Nephron progenitor cell (in vitro differentiated cells): ENCODE measurements around the gene SSTR4.

Experiments
- DNase-seq: peaks from one replicate; pipeline ENCODE4 v3.0.0; 2021
- H3K27ac Mint-ChIP-seq: 2 replicates; pipeline ENCODE4 v1.8.0; 2021; ENCODE audit warnings: mild to moderate bottlenecking, moderate library complexity, mixed read lengths
- H3K27me3 Mint-ChIP-seq: 2 replicates; pipeline ENCODE4 v1.8.0; 2021; ENCODE audit warnings: mild to moderate bottlenecking, low read depth, mixed read lengths; ENCODE audit not compliant: poor library complexity
- H3K36me3 Mint-ChIP-seq: 2 replicates; pipeline ENCODE4 v1.8.0; 2021; ENCODE audit warnings: low read depth, mixed read lengths
- H3K4me1 Mint-ChIP-seq: 2 replicates; pipeline ENCODE4 v1.8.0; 2021; ENCODE audit warnings: mixed read lengths
- H3K4me3 Mint-ChIP-seq: 2 replicates; pipeline ENCODE4 v1.8.0; 2021; ENCODE audit warnings: mild to moderate bottlenecking, moderate library complexity, mixed read lengths
- H3K9me3 Mint-ChIP-seq: 2 replicates; pipeline ENCODE4 v1.8.0; 2021; ENCODE audit warnings: mild to moderate bottlenecking, moderate library complexity, mixed read lengths
- CTCF ChIP-seq: fragments of 200-600 bp; sonication (generic); IDR thresholded peaks from 2 replicates; pipeline ENCODE4 v1.5.0; 2021; ENCODE audit warnings: antibody characterized with exemption

The SSTR4 gene

GRCh38 chr20:23032056-23032749 is 2.9 kb upstream of the SSTR4 start:
- Mint-ChIP-seq H3K27me3 (peaks cover 70% of the 10 kb centered on the region), H3K4me3 (no peak overlapping the region), H3K9me3 (peaks cover 4% of the 10 kb centered on the region), H3K4me1 (peaks cover 14% of the 10 kb centered on the region), H3K36me3 (no peaks in the 10 kb centered on the region), H3K27ac (no peak overlapping the region)
- TF ChIP-seq CTCF, result no peak
- DNase-seq, result no peak

GRCh38 chr20:23032750-23033078 is 2.4 kb upstream of the SSTR4 start:
- TF ChIP-seq CTCF, result no peak
- no peak overlapping the region for H3K27ac Mint-ChIP-seq
- H3K4me3 Mint-ChIP-seq, result no peak overlapping the region
- no peak for DNase-seq
- peaks cover 4% of the 10 kb centered on the region for H3K9me3 Mint-ChIP-seq
- H3K4me1 Mint-ChIP-seq, result peaks cover 15% of the 10 kb centered on the region
- H3K27me3 Mint-ChIP-seq, result peaks cover 75% of the 10 kb centered on the region
- no peaks in the 10 kb centered on the region for H3K36me3 Mint-ChIP-seq

GRCh38 chr20:23033918-23034317 is 1.2 kb upstream of the SSTR4 start:
- Mint-ChIP-seq H3K4me1 (peaks cover 21% of the 10 kb centered on the region), H3K27ac (no peak overlapping the region), H3K36me3 (no peaks in the 10 kb centered on the region), H3K9me3 (peaks cover 4% of the 10 kb centered on the region), H3K27me3 (peaks cover 84% of the 10 kb centered on the region), H3K4me3 (no peak overlapping the region)
- DNase-seq, result no peak
- no peak for TF ChIP-seq CTCF

GRCh38 chr20:23035731-23036130 is 619 bp downstream of the SSTR4 start:
- Mint-ChIP-seq H3K36me3 (no peaks in the 10 kb centered on the region), H3K27me3 (peaks cover 87% of the 10 kb centered on the region), H3K9me3 (peaks cover 4% of the 10 kb centered on the region), H3K27ac (no peak overlapping the region), H3K4me3 (no peak overlapping the region), H3K4me1 (peaks cover 25% of the 10 kb centered on the region)
- no peak for DNase-seq
- no peak for TF ChIP-seq CTCF

GRCh38 chr20:23036371-23036770 is 1.3 kb downstream of the SSTR4 start:
- Mint-ChIP-seq H3K27ac (no peak overlapping the region), H3K4me1 (peaks cover 25% of the 10 kb centered on the region), H3K9me3 (peaks cover 4% of the 10 kb centered on the region), H3K27me3 (peaks cover 90% of the 10 kb centered on the region), H3K4me3 (peak overlapping the region; percentile 69), H3K36me3 (no peaks in the 10 kb centered on the region)
- DNase-seq, result no peak
- no peak for TF ChIP-seq CTCF

GRCh38 chr20:23037017-23037481 is 1.9 kb downstream of the SSTR4 start:
- no peak for DNase-seq
- H3K36me3 Mint-ChIP-seq, result no peaks in the 10 kb centered on the region
- no peak overlapping the region for H3K27ac Mint-ChIP-seq
- peaks cover 25% of the 10 kb centered on the region for H3K4me1 Mint-ChIP-seq
- peaks cover 4% of the 10 kb centered on the region for H3K9me3 Mint-ChIP-seq
- H3K4me3 Mint-ChIP-seq, result peak overlapping the region; percentile 69
- no peak for TF ChIP-seq CTCF
- H3K27me3 Mint-ChIP-seq, result peaks cover 92% of the 10 kb centered on the region
